Pancreas (tissue), 10 donors: ENCODE results near the gene ERBB2. TPM values are rescaled to one million over a fixed set of nuclear protein-coding genes. Genes with fewer than 3 reads are reported as not detected.
"Not testable (repeated sequence)": the region's sequence is repeated elsewhere in the genome, so short reads cannot be mapped to it uniquely, and the experiment has no call there.

ENCODE experiments used
- ATAC-seq, 4 donors: fragments of 200-7000 bp; cut with Tn5 transposase; one replicate each; pipeline versions ENCODE4 v1.8.0 to v1.9.1; 2020; ENCODE audit warnings: mild to moderate bottlenecking in 4 of 4, moderate library complexity in 4 of 4
- DNase-seq, 6 donors: peaks; one replicate each; pipeline ENCODE4 v3.0.0-alpha.2; 2020
- FAIRE-seq: peaks from 2 replicates; lab custom pipeline; 2012; peaks lifted over from hg19 to GRCh38; lab: Jason Lieb, UNC
- H3K27ac ChIP-seq, 4 donors: fragments of 200-600 bp; sonication (generic); 1 replicate in 3 of 4; 2 replicates in 1 of 4; pipeline versions ENCODE4 v1.5.0 to v1.8.0; 2020
- H3K27me3 ChIP-seq, 4 donors: fragments of 200-600 bp; one replicate each; pipeline ENCODE4 v1.8.0; 2021
- H3K36me3 ChIP-seq, 3 donors: fragments of 200-600 bp; sonication (generic) in 1 of 3; one replicate each; pipeline versions ENCODE4 v1.5.0 to v1.8.0; 2020 to 2021
- H3K4me1 ChIP-seq, 3 donors: fragments of 200-600 bp; one replicate each; pipeline ENCODE4 v1.8.0; 2021
- H3K4me3 ChIP-seq, 4 donors: fragments of 200-600 bp; sonication (generic) in 2 of 4; one replicate each; pipeline versions ENCODE4 v1.5.0 to v1.8.0; 2020 to 2021
- H3K9me3 ChIP-seq, 4 donors: fragments of 200-600 bp; one replicate each; pipeline ENCODE4 v1.8.0; 2021
- CTCF ChIP-seq, 4 donors: fragments of 200-600 bp; sonication (generic) in 3 of 4; IDR thresholded peaks; one replicate each; pipeline versions ENCODE4 v1.5.0 to v1.8.0; 2021; ENCODE audit warnings: antibody characterized with exemption in 4 of 4
- whole genome bisulfite sequencing, 2 donors: extraction: QIAGEN DNeasy Blood & Tissue Kit; methylation state at CpG; one replicate each; pipeline ENCODE4 v1.1.7; 2013; 5-methylcytosine and 5-hydroxymethylcytosine counted together
- intact Hi-C, 3 donors: fragments of 100-400 bp; cut with DNase I; formaldehyde crosslinking; loops; one replicate each; pipeline versions ENCODE4 v1.11.1 to v1.14.2; 2022
- polyA plus RNA-seq, 2 donors: library from polyadenylated mRNA; stranded (reverse); fragments of 200-250 nt; gene quantifications; one replicate each; pipeline ENCODE4 v1.2.3, GENCODE V29; 2013
- total RNA-seq, 6 donors: library from RNA; stranded (reverse); fragmentation: NEBNext Ultra II Directional in 4 of 6; extraction: Animal tissue kit (Norgen Biotek cat#: 25700) in 4 of 6; gene quantifications; one replicate each; pipeline versions ENCODE4 v1.2.1 to v1.2.4, GENCODE V29; 2021 to 2023
- donor health status: healthy with polysubstance abuse.
- donor health status: DM: no; HTN: no; CAD: no; lungs with moderate emphysema.
- donor health status: DM: no; HTN: no; CAD: no.
- donor health status: control.
- donor health status: control.
- donor health status: Bipolar disorder and iron deficiency.
- donor health status: DM: yes; HTN: yes; CAD: no.
- donor health status: DM: no; HTN: no; CAD: no.
- donor health status: DM: no; HTN: no; CAD: no.
- donor health status: DM: yes; HTN: yes; CAD: no.

The ERBB2 gene
- total and polyA plus RNA-seq, 8 donors, result 37.2 to 78.9 (median 43.9) TPM

GRCh38 chr17:39706921-39707337 is 7.1 kb downstream of the ERBB2 start:
- 47 to 65% methylated on average over 7 of the region's 7 CpGs for WGBS, 2 donors
- H3K9me3 ChIP-seq, result no peaks in the 10 kb centered on the region
- peaks cover 0 to 36% (median 3%) of the 10 kb centered on the region in 3 donors for H3K36me3 ChIP-seq
- ATAC-seq (no peak), FAIRE-seq (no peak), DNase-seq (peak in 2 of 6 donors; percentile 54 to 74)
- no peak for TF ChIP-seq CTCF (IDR thresholded peaks at IDR 0.05)
- H3K4me1 ChIP-seq, result peaks cover 30 to 50% (median 44%) of the 10 kb centered on the region in 3 donors
- peak overlapping the region; percentile 90 to 96 (median 94) for H3K27ac ChIP-seq
- intact Hi-C loops, result no loop called here
- peak overlapping the region in 1 of 4 donors; percentile 14 for H3K4me3 ChIP-seq
- H3K27me3 ChIP-seq, result no peaks in the 10 kb centered on the region

GRCh38 chr17:39709319-39709997 is 9.6 kb downstream of the ERBB2 start:
- Histone ChIP-seq H3K27me3 (no peaks in the 10 kb centered on the region), H3K4me1 (peaks cover 25 to 30% (median 27%) of the 10 kb centered on the region in 3 donors), H3K36me3 (peaks cover 0 to 48% (median 3%) of the 10 kb centered on the region in 3 donors), H3K27ac (no peak overlapping the region), H3K9me3 (no peaks in the 10 kb centered on the region), H3K4me3 (no peak overlapping the region)
- WGBS, 2 donors, result 83 to 92% methylated on average over 14 of the region's 14 CpGs
- FAIRE-seq (no peak), DNase-seq (peak in 1 of 6 donors; percentile 17), ATAC-seq (no peak)
- no peak for TF ChIP-seq CTCF (IDR thresholded peaks at IDR 0.05)
- intact Hi-C loops, result no loop called here

GRCh38 chr17:39709998-39710964 is 10.4 kb downstream of the ERBB2 start:
- Histone ChIP-seq H3K4me3 (no peak overlapping the region), H3K27ac (no peak overlapping the region), H3K36me3 (peaks cover 3 to 53% (median 4%) of the 10 kb centered on the region in 3 donors), H3K9me3 (no peaks in the 10 kb centered on the region), H3K27me3 (no peaks in the 10 kb centered on the region), H3K4me1 (peaks cover 17 to 21% (median 19%) of the 10 kb centered on the region in 3 donors)
- FAIRE-seq, result no peak
- no peak for ATAC-seq
- TF ChIP-seq CTCF (IDR thresholded peaks at IDR 0.05), result no peak
- 88 to 91% methylated on average over 17 to 20 of the region's 20 CpGs for WGBS, 2 donors
- intact Hi-C loops, result no loop called here
- DNase-seq, result no peak

GRCh38 chr17:39711071-39711470 is 11.2 kb downstream of the ERBB2 start:
- FAIRE-seq, ATAC-seq, intact Hi-C loops, H3K9me3 ChIP-seq, H3K4me3 ChIP-seq, DNase-seq, H3K27ac ChIP-seq, H3K27me3 ChIP-seq: not testable (repeated sequence)
- 91 to 95% methylated on average over 11 of the region's 11 CpGs for WGBS, 2 donors
- Histone ChIP-seq H3K4me1 (peaks cover 13 to 18% (median 15%) of the 10 kb centered on the region in 3 donors), H3K36me3 (peaks cover 3 to 61% (median 12%) of the 10 kb centered on the region in 3 donors)

- intact Hi-C loops, result no loop called here
- Histone ChIP-seq H3K4me1 (peaks cover 6 to 11% (median 9%) of the 10 kb centered on the region in 3 donors), H3K27ac (no peak overlapping the region), H3K4me3 (no peak overlapping the region), H3K36me3 (peaks cover 3 to 64% (median 12%) of the 10 kb centered on the region in 3 donors), H3K9me3 (no peaks in the 10 kb centered on the region), H3K27me3 (no peaks in the 10 kb centered on the region)
- TF ChIP-seq CTCF (IDR thresholded peaks at IDR 0.05), result no peak
- no peak for FAIRE-seq
- ATAC-seq, result no peak
- DNase-seq, result no peak
- 86 to 90% methylated on average over 10 of the region's 10 CpGs for WGBS, 2 donors
Observed at GRCh38 chr17:39711851-39712250, 12.0 kb downstream of the ERBB2 start.
